LNCAP (cell line): ENCODE measurements around the gene CDK15.

Source experiments
- CTCF ChIP-seq: fragments of 450-650 bp; IDR thresholded peaks from 2 replicates; pipeline ENCODE4 v1.5.1; 2017; ENCODE audit warnings: mild to moderate bottlenecking

Gene CDK15

GRCh38 chr2:201919308-201919634 is 112.9 kb downstream of the CDK15 start:
- TF ChIP-seq CTCF = no peak

GRCh38 chr2:201923436-201924328 is 117.3 kb downstream of the CDK15 start:
- no peak for TF ChIP-seq CTCF

- no peak for TF ChIP-seq CTCF
These were observed 118.1 kb downstream of the CDK15 start for GRCh38 chr2:201924453-201924852.

GRCh38 chr2:201925056-201925455 is 118.7 kb downstream of the CDK15 start:
- no peak for TF ChIP-seq CTCF

- TF ChIP-seq CTCF = no peak
These were observed 119.7 kb downstream of the CDK15 start for GRCh38 chr2:201926067-201926466.

GRCh38 chr2:201928363-201928762 is 122.0 kb downstream of the CDK15 start:
- no peak for TF ChIP-seq CTCF

- no peak for TF ChIP-seq CTCF
These were observed 123.1 kb downstream of the CDK15 start for GRCh38 chr2:201929281-201930026.
